HL-60 (cell line): ENCODE results near the gene KCNJ1.

Source experiments
- GABPA ChIP-seq: IDR thresholded peaks from 2 replicates; pipeline ENCODE4 v1.6.1; 2012; ENCODE audit warnings: low read depth
- POLR2AphosphoS5 ChIP-seq: IDR thresholded peaks from 2 replicates; pipeline ENCODE4 v1.6.1; 2012; ENCODE audit warnings: low read depth
- TF ChIP-seq, protein P1 (sequence below): IDR thresholded peaks from one replicate; pipeline ENCODE4 v1.5.1; 2011; ENCODE audit warnings: low read length, control low read depth, inconsistent platforms; ENCODE audit not compliant: insufficient read depth
- TF ChIP-seq, protein P2 (sequence below): IDR thresholded peaks from 2 replicates; pipeline ENCODE4 v1.6.1; 2012; ENCODE audit warnings: low read depth; ENCODE audit not compliant: insufficient replicate concordance

DNA sequence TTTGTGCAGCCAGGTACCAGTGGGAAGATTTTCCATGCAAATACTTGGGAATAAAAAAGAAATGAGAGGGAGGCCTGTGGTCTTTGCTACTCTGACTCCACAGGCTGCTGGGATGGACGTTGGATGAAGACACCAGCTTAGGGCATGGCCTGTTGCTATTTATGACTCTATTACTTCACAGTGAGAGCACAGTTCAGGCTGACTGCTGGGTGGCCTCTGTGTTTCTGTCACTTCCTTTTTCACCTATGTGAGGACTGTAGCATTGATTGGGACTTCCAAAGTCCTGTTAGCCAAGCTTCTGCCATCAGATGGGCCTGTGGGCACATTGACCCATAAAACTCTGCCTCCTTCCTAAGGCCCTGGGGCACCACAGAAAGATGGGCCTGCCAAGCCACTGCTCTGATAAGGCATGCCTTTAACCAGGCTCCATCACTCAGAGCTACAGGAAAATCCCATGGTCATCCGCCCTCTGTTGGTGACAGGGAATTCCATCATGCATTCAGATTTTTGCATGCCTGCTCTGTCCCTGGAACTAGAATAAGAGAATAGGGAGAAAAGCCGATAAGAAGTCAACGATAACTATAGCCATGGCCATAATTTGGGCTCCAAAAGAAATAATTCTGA, 64.6 kb downstream of the KCNJ1 start:
- TF ChIP-seq, protein P1, sequence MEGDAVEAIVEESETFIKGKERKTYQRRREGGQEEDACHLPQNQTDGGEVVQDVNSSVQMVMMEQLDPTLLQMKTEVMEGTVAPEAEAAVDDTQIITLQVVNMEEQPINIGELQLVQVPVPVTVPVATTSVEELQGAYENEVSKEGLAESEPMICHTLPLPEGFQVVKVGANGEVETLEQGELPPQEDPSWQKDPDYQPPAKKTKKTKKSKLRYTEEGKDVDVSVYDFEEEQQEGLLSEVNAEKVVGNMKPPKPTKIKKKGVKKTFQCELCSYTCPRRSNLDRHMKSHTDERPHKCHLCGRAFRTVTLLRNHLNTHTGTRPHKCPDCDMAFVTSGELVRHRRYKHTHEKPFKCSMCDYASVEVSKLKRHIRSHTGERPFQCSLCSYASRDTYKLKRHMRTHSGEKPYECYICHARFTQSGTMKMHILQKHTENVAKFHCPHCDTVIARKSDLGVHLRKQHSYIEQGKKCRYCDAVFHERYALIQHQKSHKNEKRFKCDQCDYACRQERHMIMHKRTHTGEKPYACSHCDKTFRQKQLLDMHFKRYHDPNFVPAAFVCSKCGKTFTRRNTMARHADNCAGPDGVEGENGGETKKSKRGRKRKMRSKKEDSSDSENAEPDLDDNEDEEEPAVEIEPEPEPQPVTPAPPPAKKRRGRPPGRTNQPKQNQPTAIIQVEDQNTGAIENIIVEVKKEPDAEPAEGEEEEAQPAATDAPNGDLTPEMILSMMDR = no peak
- TF ChIP-seq, protein P2, sequence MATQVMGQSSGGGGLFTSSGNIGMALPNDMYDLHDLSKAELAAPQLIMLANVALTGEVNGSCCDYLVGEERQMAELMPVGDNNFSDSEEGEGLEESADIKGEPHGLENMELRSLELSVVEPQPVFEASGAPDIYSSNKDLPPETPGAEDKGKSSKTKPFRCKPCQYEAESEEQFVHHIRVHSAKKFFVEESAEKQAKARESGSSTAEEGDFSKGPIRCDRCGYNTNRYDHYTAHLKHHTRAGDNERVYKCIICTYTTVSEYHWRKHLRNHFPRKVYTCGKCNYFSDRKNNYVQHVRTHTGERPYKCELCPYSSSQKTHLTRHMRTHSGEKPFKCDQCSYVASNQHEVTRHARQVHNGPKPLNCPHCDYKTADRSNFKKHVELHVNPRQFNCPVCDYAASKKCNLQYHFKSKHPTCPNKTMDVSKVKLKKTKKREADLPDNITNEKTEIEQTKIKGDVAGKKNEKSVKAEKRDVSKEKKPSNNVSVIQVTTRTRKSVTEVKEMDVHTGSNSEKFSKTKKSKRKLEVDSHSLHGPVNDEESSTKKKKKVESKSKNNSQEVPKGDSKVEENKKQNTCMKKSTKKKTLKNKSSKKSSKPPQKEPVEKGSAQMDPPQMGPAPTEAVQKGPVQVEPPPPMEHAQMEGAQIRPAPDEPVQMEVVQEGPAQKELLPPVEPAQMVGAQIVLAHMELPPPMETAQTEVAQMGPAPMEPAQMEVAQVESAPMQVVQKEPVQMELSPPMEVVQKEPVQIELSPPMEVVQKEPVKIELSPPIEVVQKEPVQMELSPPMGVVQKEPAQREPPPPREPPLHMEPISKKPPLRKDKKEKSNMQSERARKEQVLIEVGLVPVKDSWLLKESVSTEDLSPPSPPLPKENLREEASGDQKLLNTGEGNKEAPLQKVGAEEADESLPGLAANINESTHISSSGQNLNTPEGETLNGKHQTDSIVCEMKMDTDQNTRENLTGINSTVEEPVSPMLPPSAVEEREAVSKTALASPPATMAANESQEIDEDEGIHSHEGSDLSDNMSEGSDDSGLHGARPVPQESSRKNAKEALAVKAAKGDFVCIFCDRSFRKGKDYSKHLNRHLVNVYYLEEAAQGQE = no peak
- TF ChIP-seq POLR2AphosphoS5 (no peak), GABPA (no peak)
